Measurements from ENCODE around the gene RNF175. TPM values are rescaled to one million over a fixed set of nuclear protein-coding genes. Genes with fewer than 3 reads are reported as not detected.

Gene RNF175
- total and polyA plus RNA-seq, 12 donors = 0.18 to 6.3 (median 1.1) TPM; not detected in 4

DNA sequence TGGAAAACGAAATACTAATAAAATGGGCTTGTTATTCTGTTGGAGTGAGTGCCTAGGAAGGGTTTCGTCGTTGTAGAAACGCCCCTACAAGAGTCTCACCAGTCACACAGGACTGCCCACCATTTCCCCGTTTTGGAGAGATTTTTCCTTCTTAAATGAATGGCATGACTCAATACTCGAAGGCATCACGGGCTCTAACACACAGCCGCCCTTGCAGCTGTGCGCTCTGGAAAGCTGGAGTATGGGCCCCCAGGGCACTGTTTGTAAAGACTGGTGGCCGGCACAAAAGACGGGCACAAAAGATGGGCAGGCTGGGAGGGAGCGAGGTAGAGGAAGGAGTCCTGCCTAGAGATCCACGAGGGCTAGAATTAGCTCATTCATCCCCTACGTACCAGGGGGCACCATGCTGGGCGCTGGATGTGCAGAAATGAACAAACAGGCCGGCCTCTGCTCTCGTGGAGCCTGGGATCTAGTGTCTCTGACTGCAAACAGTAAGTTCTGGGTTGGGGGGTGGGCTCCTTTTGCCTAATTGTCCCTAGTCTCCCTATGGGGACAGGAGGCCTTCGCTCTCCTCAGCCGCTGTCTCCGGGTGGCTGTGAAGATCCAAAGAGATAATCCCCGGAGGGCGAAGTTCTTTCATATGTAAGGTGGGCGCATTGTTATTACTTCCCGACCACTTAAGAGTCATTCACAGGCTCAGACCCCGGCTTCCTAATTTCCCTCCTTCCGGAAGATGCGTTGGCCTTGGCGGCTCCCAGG is 30.1 kb upstream of the RNF175 start:
- TF ChIP-seq CTCF (IDR thresholded peaks at IDR 0.05) (no peak), POLR2A (IDR thresholded peaks at IDR 0.05) (no peak)
- 36 to 48% (median 40%) methylated on average over 24 to 28 of the region's 28 CpGs for WGBS, 4 donors
- DNase-seq = no peak
- peaks cover 3 to 24% of the 10 kb centered on the region in 2 donors for H3K4me1 ChIP-seq (replicated peaks in 1 of 2)
- intact Hi-C loops (cut with DNase I) = no loop called here
- peaks cover 68% of the 10 kb centered on the region for H3K27me3 ChIP-seq
- H3K9me3 ChIP-seq (replicated peaks in 1 of 3) = no peaks in the 10 kb centered on the region
- H3K27ac ChIP-seq = no peak overlapping the region
- H3K36me3 ChIP-seq (replicated peaks in 1 of 2) = no peaks in the 10 kb centered on the region
- H3K4me3 ChIP-seq = no peak overlapping the region

DNA sequence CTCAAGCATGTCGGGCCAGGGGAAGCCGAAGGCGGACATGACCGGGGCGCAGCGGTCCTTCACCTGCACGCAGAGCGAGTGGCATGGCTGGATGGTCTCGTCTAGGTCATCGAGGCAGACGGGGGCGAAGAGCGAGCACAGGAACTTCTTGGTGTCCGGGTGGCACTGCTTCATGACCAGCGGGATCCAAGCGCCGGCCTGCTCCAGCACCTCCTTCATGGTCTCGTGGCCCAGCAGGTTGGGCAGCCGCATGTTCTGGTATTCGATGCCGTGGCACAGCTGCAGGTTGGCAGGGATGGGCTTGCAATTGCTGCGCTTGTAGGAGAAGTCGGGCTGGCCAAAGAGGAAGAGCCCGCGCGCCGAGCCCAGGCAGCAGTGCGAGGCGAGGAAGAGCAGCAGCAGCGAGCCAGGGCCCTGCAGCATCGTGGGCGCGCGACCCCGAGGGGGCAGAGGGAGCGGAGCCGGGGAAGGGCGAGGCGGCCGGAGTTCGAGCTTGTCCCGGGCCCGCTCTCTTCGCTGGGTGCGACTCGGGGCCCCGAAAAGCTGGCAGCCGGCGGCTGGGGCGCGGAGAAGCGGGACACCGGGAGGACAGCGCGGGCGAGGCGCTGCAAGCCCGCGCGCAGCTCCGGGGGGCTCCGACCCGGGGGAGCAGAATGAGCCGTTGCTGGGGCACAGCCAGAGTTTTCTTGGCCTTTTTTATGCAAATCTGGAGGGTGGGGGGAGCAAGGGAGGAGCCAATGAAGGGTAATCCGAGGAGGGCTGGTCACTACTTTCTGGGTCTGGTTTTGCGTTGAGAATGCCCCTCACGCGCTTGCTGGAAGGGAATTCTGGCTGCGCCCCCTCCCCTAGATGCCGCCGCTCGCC is 28.8 kb upstream of the RNF175 start, which contains the start of gene SFRP2:
TSS of gene SFRP2 (minus strand) at position 671 of the 864 bp plus-strand sequence. CDS start at position 423, 248 bp downstream.
- intact Hi-C loops (cut with DNase I) = no loop called here
- no peak for DNase-seq
- no peaks in the 10 kb centered on the region for H3K9me3 ChIP-seq (replicated peaks in 1 of 3)
- H3K27me3 ChIP-seq = peaks cover 65% of the 10 kb centered on the region
- H3K4me3 ChIP-seq = peak within 1 kb of the TSS in 1 of 4 donors; percentile 31
- H3K27ac ChIP-seq = no peak within 1 kb of the TSS
- peaks cover 3 to 24% of the 10 kb centered on the region in 2 donors for H3K4me1 ChIP-seq (replicated peaks in 1 of 2)
- H3K36me3 ChIP-seq (replicated peaks in 1 of 2) = no peaks in the 10 kb centered on the region
- no peak for TF ChIP-seq POLR2A (IDR thresholded peaks at IDR 0.05)
- 2 to 8% (median 3%) methylated on average over 13 to 72 of the region's 72 CpGs for WGBS, 4 donors

DNA sequence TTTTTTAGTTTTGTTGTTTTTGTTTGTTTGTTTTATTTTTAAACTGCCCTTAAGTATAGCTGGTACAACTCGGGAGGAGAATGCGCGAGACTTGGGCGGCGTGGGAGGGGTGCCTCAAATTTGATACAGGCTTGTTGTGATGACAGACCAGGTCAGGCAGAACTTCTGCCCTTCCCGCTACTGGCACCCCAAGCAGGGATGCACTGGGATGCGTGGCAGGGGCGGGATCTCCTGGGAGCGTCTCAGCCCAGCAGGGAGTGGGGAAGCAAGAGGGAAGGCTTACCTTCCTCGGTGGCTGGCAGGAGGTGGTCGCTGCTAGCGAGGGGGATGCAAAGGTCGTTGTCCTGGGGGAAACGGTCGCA is 28.2 kb upstream of the RNF175 start:
- 11 to 15% (median 12%) methylated on average over 13 to 15 of the region's 15 CpGs for WGBS, 4 donors
- Histone ChIP-seq H3K36me3 (replicated peaks in 1 of 2) (no peaks in the 10 kb centered on the region), H3K9me3 (replicated peaks in 1 of 3) (no peaks in the 10 kb centered on the region), H3K27ac (no peak overlapping the region), H3K4me1 (replicated peaks in 1 of 2) (peaks cover 3 to 24% of the 10 kb centered on the region in 2 donors), H3K27me3 (peaks cover 60% of the 10 kb centered on the region), H3K4me3 (peak overlapping the region in 1 of 4 donors; percentile 31)
- TF ChIP-seq POLR2A (IDR thresholded peaks at IDR 0.05) = no peak
- no peak for TF ChIP-seq CTCF (IDR thresholded peaks at IDR 0.05)
- intact Hi-C loops (cut with DNase I) = no loop called here
- no peak for DNase-seq

DNA sequence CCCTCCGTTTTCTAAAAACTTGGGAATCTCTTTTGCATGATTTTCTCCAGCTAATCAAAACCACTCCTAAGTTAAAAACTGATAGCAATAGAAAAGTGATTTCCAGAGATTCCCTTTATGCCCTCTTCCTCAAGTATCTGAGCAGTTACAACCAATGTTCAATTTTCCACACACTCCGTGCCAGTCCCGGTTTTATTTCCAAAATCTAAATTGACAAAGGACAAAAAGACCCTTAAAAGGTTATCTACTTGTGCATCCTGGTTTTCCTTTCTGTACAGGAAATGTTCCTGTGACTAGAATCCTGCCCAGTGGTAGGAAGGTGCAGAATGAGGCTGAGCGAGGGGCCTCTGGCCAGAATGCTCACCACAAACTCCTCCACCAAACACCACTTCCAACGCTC is 27.8 kb upstream of the RNF175 start:
- no peaks in the 10 kb centered on the region for H3K9me3 ChIP-seq (replicated peaks in 1 of 3)
- DNase-seq = no peak
- H3K4me3 ChIP-seq = no peak overlapping the region
- WGBS, 4 donors = 35 to 46% (median 41%) methylated on average over 5 of the region's 5 CpGs
- H3K36me3 ChIP-seq (replicated peaks in 1 of 2) = no peaks in the 10 kb centered on the region
- intact Hi-C loops (cut with DNase I) = no loop called here
- H3K27ac ChIP-seq = no peak overlapping the region
- H3K27me3 ChIP-seq = peaks cover 56% of the 10 kb centered on the region
- H3K4me1 ChIP-seq (replicated peaks in 1 of 2) = peaks cover 3 to 24% of the 10 kb centered on the region in 2 donors
- TF ChIP-seq CTCF (IDR thresholded peaks at IDR 0.05) (no peak), POLR2A (IDR thresholded peaks at IDR 0.05) (no peak)

Data from adrenal gland (tissue), 12 donors.